SK-N-SH (cell line): ENCODE data around the gene SLC28A3. TPM values are rescaled to one million over a fixed set of nuclear protein-coding genes. Genes with fewer than 3 reads are reported as not detected.

Experiments
- CTCF ChIA-PET: fragments of 300-600, 350-600 bp; formaldehyde crosslinking; extraction: SDS; loops from one replicate; lab custom pipeline; 2021; lab: Yijun Ruan, JAX
- POLR2A ChIA-PET: fragments of 350-600 bp; sonication (Branson Sonifier 250); formaldehyde crosslinking; extraction: SDS; loops from one replicate; lab custom pipeline; 2020; ENCODE audit warnings: antibody characterized with exemption, inconsistent platforms; lab: Yijun Ruan, JAX
- DNase-seq: peaks from one replicate; pipeline ENCODE4 v3.0.0; 2012
- H2AFZ ChIP-seq: fragments of 200-600 bp; sonication (generic); 2 replicates; pipeline ENCODE4 v1.8.1; 2016; ENCODE audit warnings: antibody characterized with exemption, mild to moderate bottlenecking, low read depth
- H3F3A ChIP-seq: fragments of 200-600 bp; sonication (generic); replicated peaks from 2 replicates; pipeline ENCODE3; 2016; ENCODE audit warnings: antibody characterized with exemption, mild to moderate bottlenecking; ENCODE audit not compliant: insufficient read depth
- H3K27ac ChIP-seq, 2 experiments: fragments of 200-500 bp in 1 of 2; fragments of 200-600 bp in 1 of 2; sonication (Bioruptor generic) in 1 of 2; sonication (generic), shearing (Covaris generic) in 1 of 2; 2 replicates each; pipeline versions ENCODE4 v1.5.1 to v1.6.1; 2014 to 2016; ENCODE audit warnings: low read depth in 2 of 2, inconsistent platforms in 1 of 2, low read length in 1 of 2, mild to moderate bottlenecking in 1 of 2, mixed read lengths in 1 of 2
- H3K27me3 ChIP-seq: fragments of 200-600 bp; sonication (generic), shearing (Covaris generic); 2 replicates; pipeline ENCODE4 v1.6.1; 2016; ENCODE audit warnings: mixed run types; ENCODE audit not compliant: insufficient read depth
- H3K36me3 ChIP-seq, 2 experiments: fragments of 200-500 bp in 1 of 2; fragments of 200-600 bp in 1 of 2; sonication (Bioruptor generic) in 1 of 2; sonication (generic) in 1 of 2; replicated peaks in 1 of 2; 2 replicates each; pipeline versions ENCODE3 to v1.5.1; 2014 to 2016; ENCODE audit warnings: low read length in 1 of 2, mild to moderate bottlenecking in 1 of 2; ENCODE audit not compliant: insufficient read depth in 2 of 2, control insufficient read depth in 1 of 2
- H3K4me1 ChIP-seq, 2 experiments: fragments of 200-500 bp in 1 of 2; fragments of 200-600 bp in 1 of 2; sonication (Bioruptor generic) in 1 of 2; sonication (generic), shearing (Covaris generic) in 1 of 2; 2 replicates each; pipeline versions ENCODE4 v1.5.1 to v1.6.1; 2014 to 2016; ENCODE audit warnings: low read depth in 1 of 2, low read length in 1 of 2, mixed run types in 1 of 2; ENCODE audit not compliant: insufficient read depth in 2 of 2, control insufficient read depth in 1 of 2
- H3K4me2 ChIP-seq: fragments of 200-600 bp; sonication (generic), shearing (Covaris generic); 2 replicates; pipeline ENCODE4 v1.6.1; 2017; ENCODE audit warnings: mixed run types
- H3K4me3 ChIP-seq, 2 experiments: fragments of 200-500 bp in 1 of 2; fragments of 200-600 bp in 1 of 2; sonication (Bioruptor generic) in 1 of 2; sonication (generic), shearing (Covaris generic) in 1 of 2; 2 replicates each; pipeline versions ENCODE4 v1.5.1 to v1.8.1; 2014 to 2016; ENCODE audit warnings: low read depth in 2 of 2, inconsistent platforms in 1 of 2, low read length in 1 of 2, mild to moderate bottlenecking in 1 of 2, mixed read lengths in 1 of 2, moderate library complexity in 1 of 2
- H3K79me2 ChIP-seq: fragments of 200-600 bp; sonication (generic); 2 replicates; pipeline ENCODE4 v1.8.1; 2017; ENCODE audit warnings: mild to moderate bottlenecking; ENCODE audit not compliant: insufficient read depth
- H3K9ac ChIP-seq: fragments of 200-600 bp; sonication (generic); 2 replicates; pipeline ENCODE4 v1.6.1; 2017; ENCODE audit warnings: mixed run types
- H3K9me2 ChIP-seq: fragments of 200-600 bp; sonication (generic); 2 replicates; pipeline ENCODE4 v1.6.1; 2017; ENCODE audit warnings: mixed run types
- H3K9me3 ChIP-seq: fragments of 200-600 bp; sonication (generic); 2 replicates; pipeline ENCODE4 v1.6.1; 2017; ENCODE audit warnings: mixed run types, mild to moderate bottlenecking, moderate library complexity
- H4K20me1 ChIP-seq: fragments of 200-600 bp; sonication (generic); 2 replicates; pipeline ENCODE4 v1.6.1; 2017; ENCODE audit warnings: mild to moderate bottlenecking, mixed run types; ENCODE audit not compliant: insufficient read depth
- ELF1 ChIP-seq: IDR thresholded peaks from 2 replicates; pipeline ENCODE4 v1.4.0; 2012
- EZH2phosphoT487 ChIP-seq: fragments of 200-600 bp; sonication (generic); IDR thresholded peaks from 2 replicates; pipeline ENCODE4 v1.6.1; 2017; ENCODE audit warnings: low read depth, mixed run types, mild to moderate bottlenecking, antibody characterized with exemption, moderate library complexity, borderline replicate concordance
- FOXJ3 ChIP-seq: sonication (generic); formaldehyde crosslinking; IDR thresholded peaks from 2 replicates; pipeline ENCODE4 v1.5.1; 2020; ENCODE audit warnings: mild to moderate bottlenecking, missing genetic modification reagents
- GABPA ChIP-seq: IDR thresholded peaks from 2 replicates; pipeline ENCODE4 v1.4.0; 2012; ENCODE audit warnings: low read depth, mild to moderate bottlenecking
- IRF3 ChIP-seq: fragments of 150-350 bp; IDR thresholded peaks from 2 replicates; pipeline ENCODE4 v1.6.1; 2016; ENCODE audit warnings: mild to moderate bottlenecking, low read depth, low read length
- JUND ChIP-seq: IDR thresholded peaks from 2 replicates; pipeline ENCODE4 v1.4.0; 2012
- REST ChIP-seq: IDR thresholded peaks from 2 replicates; pipeline ENCODE4 v1.6.1; 2012; ENCODE audit warnings: mild to moderate bottlenecking, low read depth, low read length, moderate library complexity
- RFX5 ChIP-seq: IDR thresholded peaks from 2 replicates; pipeline ENCODE4 v1.6.1; 2012; ENCODE audit warnings: mild to moderate bottlenecking, improper control_type of control experiment, low read length
- TCF12 ChIP-seq: IDR thresholded peaks from 2 replicates; pipeline ENCODE4 v1.4.0; 2012
- ZBTB33 ChIP-seq: IDR thresholded peaks from 2 replicates; pipeline ENCODE4 v1.4.0; 2012; ENCODE audit warnings: low read depth, borderline replicate concordance
- whole genome bisulfite sequencing: methylation state at CpG from one replicate; pipeline ENCODE4 v1.1.6; 2017; ENCODE audit warnings: low lambda C conversion rate; 5-methylcytosine and 5-hydroxymethylcytosine counted together
- polyA plus RNA-seq, 3 experiments: library from polyadenylated mRNA; depleted of rRNA; stranded (reverse); fragments of >200 nt; gene quantifications; 2 replicates each; pipeline ENCODE4 v1.2.3, GENCODE V29; 2012
- TF ChIP-seq, protein P1 (sequence below): IDR thresholded peaks from 2 replicates; pipeline ENCODE4 v1.4.0; 2012; ENCODE audit warnings: low read depth, borderline replicate concordance

Gene SLC28A3
- polyA plus RNA-seq, 1 of the 3 experiments (the other 2 are of a cell fraction), result 0.23 TPM

- 65% methylated on average over 4 of the region's 4 CpGs for WGBS
- H3K27me3 ChIP-seq, result no peaks in the 10 kb centered on the region
- no peak overlapping the region for H3K4me3 ChIP-seq
- no peak for DNase-seq
- H3K27ac ChIP-seq, result no peak overlapping the region
- no peaks in the 10 kb centered on the region for H3K4me1 ChIP-seq
- H3K9me3 ChIP-seq, result no peaks in the 10 kb centered on the region
- H4K20me1 ChIP-seq, result no peaks in the 10 kb centered on the region
- H2AFZ ChIP-seq, result no peak overlapping the region
- H3K36me3 ChIP-seq, result no peaks in the 10 kb centered on the region
- ChIA-PET POLR2A (no interaction called here), CTCF (interaction anchor here (0.9 kb wide), 1 partner anchor 35 kb away, joined by 3 read pairs; no protein-coding TSS in a partner anchor)
- H3K79me2 ChIP-seq, result no peaks in the 10 kb centered on the region
- no peaks in the 10 kb centered on the region for H3F3A ChIP-seq
- no peaks in the 10 kb centered on the region for H3K9me2 ChIP-seq
- TF ChIP-seq FOXJ3 (CRISPR knock-in tag) (no peak), ELF1 (no peak), EZH2phosphoT487 (no peak), IRF3 (no peak), JUND (no peak), RFX5 (no peak), GABPA (no peak), ZBTB33 (no peak), TCF12 (no peak)
- TF ChIP-seq, protein P1, sequence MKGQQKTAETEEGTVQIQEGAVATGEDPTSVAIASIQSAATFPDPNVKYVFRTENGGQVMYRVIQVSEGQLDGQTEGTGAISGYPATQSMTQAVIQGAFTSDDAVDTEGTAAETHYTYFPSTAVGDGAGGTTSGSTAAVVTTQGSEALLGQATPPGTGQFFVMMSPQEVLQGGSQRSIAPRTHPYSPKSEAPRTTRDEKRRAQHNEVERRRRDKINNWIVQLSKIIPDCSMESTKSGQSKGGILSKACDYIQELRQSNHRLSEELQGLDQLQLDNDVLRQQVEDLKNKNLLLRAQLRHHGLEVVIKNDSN, result no peak
- H3K9ac ChIP-seq, result no peak overlapping the region
- no peak overlapping the region for H3K4me2 ChIP-seq
Measured at GRCh38 chr9:84338792-84339191, 1.8 kb downstream of the SLC28A3 start.

GRCh38 chr9:84337252-84337651 is 3.3 kb downstream of the SLC28A3 start:
- no peaks in the 10 kb centered on the region for H4K20me1 ChIP-seq
- no peak overlapping the region for H3K4me2 ChIP-seq
- no peaks in the 10 kb centered on the region for H3K36me3 ChIP-seq
- H3K79me2 ChIP-seq, result no peaks in the 10 kb centered on the region
- H3K9me3 ChIP-seq, result no peaks in the 10 kb centered on the region
- H3K27me3 ChIP-seq, result no peaks in the 10 kb centered on the region
- no peak for DNase-seq
- no peak overlapping the region for H3K4me3 ChIP-seq
- CTCF ChIA-PET, result no interaction called here
- no peak overlapping the region for H2AFZ ChIP-seq
- no peaks in the 10 kb centered on the region for H3K4me1 ChIP-seq
- H3K9me2 ChIP-seq, result no peaks in the 10 kb centered on the region
- H3K27ac ChIP-seq, result no peak overlapping the region
- H3K9ac ChIP-seq, result no peak overlapping the region
- no peak for TF ChIP-seq REST
- WGBS, result 82% methylated on average over 8 of the region's 8 CpGs
- POLR2A ChIA-PET, result no interaction called here
- no peaks in the 10 kb centered on the region for H3F3A ChIP-seq
